GM23248 (cell line): ENCODE data around the gene XAF1. TPM values are rescaled to one million over a fixed set of nuclear protein-coding genes. Genes with fewer than 3 reads are reported as not detected.
"Not testable (repeated sequence)": the region's sequence is repeated elsewhere in the genome, so short reads cannot be mapped to it uniquely, and the experiment has no call there.

Experiments used
- DNase-seq: peaks from one replicate; pipeline ENCODE4 v3.0.0-alpha.2; 2015
- H2AFZ ChIP-seq: fragments of 200-600 bp; sonication (generic); 2 replicates; pipeline ENCODE4 v1.6.1; 2016; ENCODE audit warnings: antibody characterized with exemption
- H3F3A ChIP-seq: fragments of 200-600 bp; sonication (generic); 2 replicates; pipeline ENCODE4 v1.6.1; 2016; ENCODE audit warnings: mild to moderate bottlenecking, antibody characterized with exemption, mixed run types; ENCODE audit not compliant: insufficient read depth
- H3K27ac ChIP-seq: fragments of 200-600 bp; sonication (generic); 2 replicates; pipeline ENCODE4 v1.5.1; 2016; ENCODE audit warnings: mild to moderate bottlenecking
- H3K27me3 ChIP-seq: fragments of 200-600 bp; sonication (generic); replicated peaks from 2 replicates; pipeline ENCODE4 v1.6.1; 2016; ENCODE audit warnings: mild to moderate bottlenecking; ENCODE audit not compliant: insufficient read depth
- H3K36me3 ChIP-seq: fragments of 200-600 bp; sonication (generic); 2 replicates; pipeline ENCODE4 v1.6.1; 2016; ENCODE audit warnings: low read depth, mild to moderate bottlenecking
- H3K4me1 ChIP-seq: fragments of 200-600 bp; sonication (generic); 2 replicates; pipeline ENCODE4 v1.6.1; 2016; ENCODE audit warnings: mild to moderate bottlenecking; ENCODE audit not compliant: insufficient read depth
- H3K4me2 ChIP-seq: fragments of 200-600 bp; sonication (generic); one replicate; pipeline ENCODE4 v1.6.1; 2016; ENCODE audit warnings: mild to moderate bottlenecking; ENCODE audit not compliant: unreplicated experiment
- H3K4me3 ChIP-seq: fragments of 200-600 bp; sonication (generic); 2 replicates; pipeline ENCODE4 v1.5.1; 2016; ENCODE audit warnings: mild to moderate bottlenecking
- H3K79me2 ChIP-seq: fragments of 200-600 bp; sonication (generic); 2 replicates; pipeline ENCODE4 v1.6.1; 2016; ENCODE audit warnings: mild to moderate bottlenecking; ENCODE audit not compliant: insufficient read depth
- H3K9ac ChIP-seq: fragments of 200-600 bp; sonication (generic); 2 replicates; pipeline ENCODE4 v1.6.1; 2016; ENCODE audit warnings: mild to moderate bottlenecking
- H3K9me2 ChIP-seq: fragments of 200-600 bp; sonication (generic); 2 replicates; pipeline ENCODE4 v1.6.1; 2016; ENCODE audit warnings: mixed run types, mild to moderate bottlenecking, moderate library complexity; ENCODE audit not compliant: insufficient read depth
- H3K9me3 ChIP-seq: fragments of 200-600 bp; sonication (generic); one replicate; pipeline ENCODE4 v1.6.1; 2017; ENCODE audit warnings: low read depth
- H4K20me1 ChIP-seq: fragments of 200-600 bp; sonication (generic); 2 replicates; pipeline ENCODE4 v1.6.0; 2016; ENCODE audit not compliant: insufficient read depth
- EZH2 ChIP-seq: fragments of 200-600 bp; sonication (generic); IDR thresholded peaks from 2 replicates; pipeline ENCODE4 v1.6.1; 2018; ENCODE audit warnings: antibody characterized with exemption, mild to moderate bottlenecking; ENCODE audit not compliant: insufficient read depth, poor library complexity, severe bottlenecking
- EZH2phosphoT487 ChIP-seq: fragments of 200-600 bp; sonication (generic); IDR thresholded peaks from 2 replicates; pipeline ENCODE4 v1.6.1; 2018; ENCODE audit warnings: antibody characterized with exemption, moderate library complexity, mild to moderate bottlenecking, low read depth; ENCODE audit not compliant: insufficient read depth
- WGBS, 2 experiments: methylation state at CpG; one replicate each; pipeline ENCODE4 v1.1.6; 2015 to 2017; ENCODE audit warnings: low lambda C conversion rate in 2 of 2, low coverage in 1 of 2; ENCODE audit errors: missing lambda C conversion rate in 2 of 2; 5-methylcytosine and 5-hydroxymethylcytosine counted together
- in situ Hi-C: fragments of 300-500 bp; cut with MboI; formaldehyde crosslinking; loops from 2 replicates; pipeline ENCODE4 v1.15.0; 2020
- polyA plus RNA-seq: library from polyadenylated mRNA; unstranded; fragments of >200 nt; fragmentation: Nextera tagmentation; extraction: Ambion mirVana; gene quantifications from 2 replicates; pipeline ENCODE4 v1.2.1, GENCODE V29; 2016
- total RNA-seq: library from RNA; depleted of rRNA; stranded (reverse); fragments of >200 nt; shearing (Covaris generic); gene quantifications from 2 replicates; pipeline ENCODE4 v1.2.3, GENCODE V29; 2014

XAF1 gene
- total and polyA plus RNA-seq, 2 experiments from 2014 or later = 21.5 to 22.0 TPM

GRCh38 chr17:6761779-6762178 is 5.9 kb downstream of the XAF1 start:
- in situ Hi-C loops = no loop called here
- WGBS, 2 experiments = 76 to 82% methylated on average over 8 of the region's 8 CpGs
- Histone ChIP-seq H3K36me3 (peaks cover 34% of the 10 kb centered on the region), H3K9ac (no peak overlapping the region), H3K9me2 (no peaks in the 10 kb centered on the region), H3K27me3 (no peaks in the 10 kb centered on the region), H3K9me3 (no peaks in the 10 kb centered on the region), H3K79me2 (peaks cover 13% of the 10 kb centered on the region), H3K4me3 (no peak overlapping the region), H3K4me1 (no peaks in the 10 kb centered on the region), H2AFZ (no peak overlapping the region), H3F3A (no peaks in the 10 kb centered on the region), H3K4me2 (no peak overlapping the region), H4K20me1 (no peaks in the 10 kb centered on the region), H3K27ac (no peak overlapping the region)
- DNase-seq = no peak
- TF ChIP-seq EZH2 (no peak), EZH2phosphoT487 (no peak)

GRCh38 chr17:6768447-6768846 is 12.6 kb downstream of the XAF1 start:
- WGBS, 2 experiments = 96 to 97% methylated on average over 2 of the region's 2 CpGs
- Histone ChIP-seq H3K9me3 (no peaks in the 10 kb centered on the region), H4K20me1 (no peaks in the 10 kb centered on the region), H3F3A (no peaks in the 10 kb centered on the region), H3K9ac (no peak overlapping the region), H2AFZ (no peak overlapping the region), H3K4me1 (no peaks in the 10 kb centered on the region), H3K27ac (no peak overlapping the region), H3K79me2 (no peaks in the 10 kb centered on the region), H3K4me3 (no peak overlapping the region), H3K4me2 (no peak overlapping the region), H3K36me3 (peaks cover 77% of the 10 kb centered on the region), H3K27me3 (no peaks in the 10 kb centered on the region), H3K9me2 (no peaks in the 10 kb centered on the region)
- no peak for DNase-seq
- in situ Hi-C loops = no loop called here
- TF ChIP-seq EZH2phosphoT487 (no peak), EZH2 (no peak)

- H3K4me3 ChIP-seq = no peak overlapping the region
- in situ Hi-C loops = no loop called here
- no peaks in the 10 kb centered on the region for H3K79me2 ChIP-seq
- H3K9me2 ChIP-seq = no peaks in the 10 kb centered on the region
- TF ChIP-seq EZH2phosphoT487 = no peak
- no peak for TF ChIP-seq EZH2
- H3K27ac ChIP-seq = no peak overlapping the region
- WGBS, 2 experiments = 55 to 63% methylated on average over 1 of the region's 1 CpG
- DNase-seq = no peak
- H3F3A ChIP-seq = no peaks in the 10 kb centered on the region
- peaks cover 69% of the 10 kb centered on the region for H3K36me3 ChIP-seq
- no peak overlapping the region for H3K9ac ChIP-seq
- no peaks in the 10 kb centered on the region for H3K4me1 ChIP-seq
- peaks cover 5% of the 10 kb centered on the region for H3K9me3 ChIP-seq
- H3K4me2 ChIP-seq = no peak overlapping the region
- H4K20me1 ChIP-seq = no peaks in the 10 kb centered on the region
- 0 out of 2 replicates have a peak, but pooled peaks cover 7% of the 10 kb centered on the region for H3K27me3 ChIP-seq
- no peak overlapping the region for H2AFZ ChIP-seq
Observed at GRCh38 chr17:6772016-6772415, 16.2 kb downstream of the XAF1 start.

- 95 to 96% methylated on average over 8 of the region's 8 CpGs for WGBS, 2 experiments
Observed at GRCh38 chr17:6774906-6775305, 19.1 kb downstream of the XAF1 start.

GRCh38 chr17:6775871-6776405 is 20.1 kb downstream of the XAF1 start, which contains the start of gene FBXO39:
Gene FBXO39, plus strand, starts transcription at chr17:6776215. Its CDS starts 3,654 bp downstream, at chr17:6779869.
- WGBS, 2 experiments = 6 to 12% methylated on average over 33 to 42 of the region's 49 CpGs
- peak; percentile 45 for DNase-seq
- Histone ChIP-seq H3K9me3 (peaks cover 5% of the 10 kb centered on the region), H3K4me3 (peak within 1 kb of the TSS; percentile 62), H3K9me2 (no peaks in the 10 kb centered on the region), H3K4me1 (no peaks in the 10 kb centered on the region), H3K36me3 (peaks cover 35% of the 10 kb centered on the region), H3K27ac (no peak within 1 kb of the TSS), H2AFZ (peak within 1 kb of the TSS; percentile 27; the same call in 1 of the 2 replicates), H3K4me2 (peak within 1 kb of the TSS; percentile 72), H4K20me1 (no peaks in the 10 kb centered on the region), H3F3A (no peaks in the 10 kb centered on the region), H3K27me3 (0 out of 2 replicates have a peak, but pooled peaks cover 7% of the 10 kb centered on the region), H3K79me2 (no peaks in the 10 kb centered on the region), H3K9ac (no peak within 1 kb of the TSS)
- TF ChIP-seq EZH2phosphoT487 (no peak), EZH2 (no peak)
- in situ Hi-C loops = no loop called here

More at GRCh38 chr17:6774906-6775305, 19.1 kb downstream of the XAF1 start:
- H3K9me3 ChIP-seq, H3K4me1 ChIP-seq, H3K4me2 ChIP-seq, H4K20me1 ChIP-seq, in situ Hi-C loops, H3K9ac ChIP-seq, H3K79me2 ChIP-seq, H3K4me3 ChIP-seq, H3K27ac ChIP-seq, DNase-seq, H3F3A ChIP-seq, H2AFZ ChIP-seq, H3K9me2 ChIP-seq, H3K27me3 ChIP-seq: not testable (repeated sequence)
- H3K36me3 ChIP-seq = peaks cover 45% of the 10 kb centered on the region
